H1 (cell line): ENCODE data around the gene ADGRG1. TPM values are rescaled to one million over a fixed set of nuclear protein-coding genes. Genes with fewer than 3 reads are reported as not detected.

Experiments
- CTCF ChIA-PET: fragments of 300-600 bp; sonication (Branson Sonifier 250); formaldehyde crosslinking; loops from one replicate; lab custom pipeline; 2021; ENCODE audit not compliant: partially characterized antibody; lab: Charles Lee
- POLR2A ChIA-PET: fragments of 300-600 bp; sonication (Branson Sonifier 250); formaldehyde crosslinking; loops from one replicate; lab custom pipeline; 2021; ENCODE audit warnings: inconsistent platforms; ENCODE audit not compliant: partially characterized antibody; lab: Charles Lee
- DNase-seq, 2 experiments: peaks; one replicate each; pipeline versions ENCODE4 v3.0.0 to v3.0.0-alpha.2; 2010 to 2022; ENCODE audit warnings: low spot score in 2 of 2, low read depth in 1 of 2, mixed read lengths in 1 of 2
- FAIRE-seq: peaks from 2 replicates; lab custom pipeline; 2011; peaks lifted over from hg19 to GRCh38; lab: Jason Lieb, UNC
- H2AFZ ChIP-seq: 2 replicates; pipeline ENCODE4 v1.8.1; 2012; ENCODE audit warnings: low read length, inconsistent platforms
- H2AK5ac ChIP-seq: 2 replicates; pipeline ENCODE4 v1.6.1; 2013; ENCODE audit warnings: low read depth, low read length
- H2BK120ac ChIP-seq: replicated peaks from 2 replicates; pipeline ENCODE3; 2013; ENCODE audit warnings: low read depth, low read length, inconsistent platforms
- H2BK12ac ChIP-seq: 2 replicates; pipeline ENCODE4 v1.6.1; 2013; ENCODE audit warnings: low read depth, low read length
- H2BK15ac ChIP-seq: 2 replicates; pipeline ENCODE4 v1.6.1; 2013; ENCODE audit warnings: low read length
- H2BK20ac ChIP-seq: 2 replicates; pipeline ENCODE4 v1.6.1; 2013; ENCODE audit warnings: low read length
- H2BK5ac ChIP-seq: 2 replicates; pipeline ENCODE4 v1.6.1; 2013; ENCODE audit warnings: low read depth, low read length
- H3K14ac ChIP-seq: 2 replicates; pipeline ENCODE4 v1.6.1; 2013; ENCODE audit warnings: inconsistent platforms; ENCODE audit not compliant: insufficient read length
- H3K18ac ChIP-seq: 2 replicates; pipeline ENCODE4 v1.6.1; 2013; ENCODE audit warnings: low read length; ENCODE audit errors: extremely low read depth
- H3K23ac ChIP-seq: 2 replicates; pipeline ENCODE4 v1.6.1; 2013; ENCODE audit warnings: inconsistent platforms; ENCODE audit not compliant: insufficient read length
- H3K23me2 ChIP-seq: 2 replicates; pipeline ENCODE4 v1.6.1; 2013; ENCODE audit warnings: low read depth, low read length
- H3K27ac ChIP-seq: 2 replicates; pipeline ENCODE4 v1.6.1; 2011; ENCODE audit warnings: low read depth, low read length, inconsistent platforms
- H3K27me3 ChIP-seq, 4 experiments: replicated peaks in 1 of 4; 1 replicate in 1 of 4; 2 replicates in 3 of 4; pipeline versions ENCODE4 v1.6.1 to v1.8.1; 2011 to 2013; ENCODE audit warnings: low read length in 3 of 4, mild to moderate bottlenecking in 3 of 4, inconsistent platforms in 2 of 4, mixed read lengths in 2 of 4, moderate library complexity in 1 of 4; ENCODE audit not compliant: control insufficient read depth in 3 of 4, insufficient read depth in 3 of 4; ENCODE audit errors: extremely low read depth in 1 of 4
- H3K36me3 ChIP-seq, 4 experiments: 2 replicates each; pipeline versions ENCODE4 v1.6.1 to v1.8.1; 2011 to 2013; ENCODE audit warnings: mild to moderate bottlenecking in 4 of 4, low read length in 3 of 4, moderate library complexity in 2 of 4, control low read depth in 1 of 4, inconsistent platforms in 1 of 4; ENCODE audit not compliant: insufficient read depth in 4 of 4, control insufficient read depth in 2 of 4
- H3K4ac ChIP-seq: replicated peaks from 2 replicates; pipeline ENCODE3; 2013; ENCODE audit warnings: low read length, low read depth, mixed read lengths, inconsistent platforms; ENCODE audit not compliant: insufficient read length
- H3K4me1 ChIP-seq, 4 experiments: replicated peaks in 1 of 4; 1 replicate in 1 of 4; 2 replicates in 3 of 4; pipeline versions ENCODE4 v1.6.1 to v1.8.1; 2011 to 2013; ENCODE audit warnings: low read length in 3 of 4, inconsistent platforms in 2 of 4, mixed read lengths in 1 of 4; ENCODE audit not compliant: insufficient read depth in 4 of 4, control insufficient read depth in 3 of 4
- H3K4me2 ChIP-seq, 2 experiments: 2 replicates each; pipeline versions ENCODE4 v1.6.1 to v1.8.1; 2011 to 2013; ENCODE audit warnings: low read depth in 2 of 2, low read length in 2 of 2, control low read depth in 1 of 2, inconsistent platforms in 1 of 2, mild to moderate bottlenecking in 1 of 2; ENCODE audit not compliant: insufficient read depth in 1 of 2
- H3K4me3 ChIP-seq, 4 experiments: fragments of 200-600, 300-600 bp in 1 of 4; sonication (generic), shearing (Covaris generic), sonication (Bioruptor Twin) in 1 of 4; 2 replicates each; pipeline versions ENCODE4 v1.5.1 to v1.8.1; 2011 to 2016; ENCODE audit warnings: low read length in 4 of 4, low read depth in 3 of 4, control low read depth in 2 of 4, inconsistent platforms in 2 of 4, mild to moderate bottlenecking in 2 of 4, mixed read lengths in 1 of 4, moderate library complexity in 1 of 4; ENCODE audit not compliant: insufficient read depth in 2 of 4; ENCODE audit errors: extremely low read depth in 1 of 4
- H3K56ac ChIP-seq: replicated peaks from 2 replicates; pipeline ENCODE3; 2013; ENCODE audit warnings: low read depth, mild to moderate bottlenecking, mixed read lengths, low read length, inconsistent platforms; ENCODE audit not compliant: insufficient read length
- H3K79me1 ChIP-seq: 2 replicates; pipeline ENCODE4 v1.6.1; 2013; ENCODE audit warnings: low read depth, low read length, control low read depth
- H3K79me2 ChIP-seq, 2 experiments: 2 replicates each; pipeline versions ENCODE4 v1.6.1 to v1.8.1; 2012 to 2013; ENCODE audit warnings: low read length in 2 of 2, mild to moderate bottlenecking in 2 of 2, inconsistent platforms in 1 of 2; ENCODE audit not compliant: insufficient read depth in 2 of 2, control insufficient read depth in 1 of 2
- H3K9ac ChIP-seq, 4 experiments: replicated peaks in 1 of 4; 1 replicate in 1 of 4; 2 replicates in 3 of 4; pipeline versions ENCODE4 v1.6.1 to v1.8.1; 2011 to 2013; ENCODE audit warnings: low read depth in 3 of 4, low read length in 3 of 4, control low read depth in 2 of 4, mild to moderate bottlenecking in 2 of 4, moderate library complexity in 2 of 4, inconsistent platforms in 1 of 4; ENCODE audit errors: extremely low read depth in 1 of 4
- H3K9me3 ChIP-seq, 2 experiments: 2 replicates each; pipeline versions ENCODE4 v1.6.1 to v1.8.1; 2012 to 2013; ENCODE audit warnings: mild to moderate bottlenecking in 2 of 2, moderate library complexity in 2 of 2, control low read depth in 1 of 2, inconsistent platforms in 1 of 2, low read depth in 1 of 2, low read length in 1 of 2, mixed read lengths in 1 of 2; ENCODE audit not compliant: insufficient read depth in 2 of 2
- H4K20me1 ChIP-seq, 2 experiments: replicated peaks in 1 of 2; 2 replicates each; pipeline versions ENCODE3 to v1.8.1; 2011 to 2013; ENCODE audit warnings: inconsistent platforms in 2 of 2, low read length in 2 of 2, mild to moderate bottlenecking in 1 of 2; ENCODE audit not compliant: insufficient read depth in 2 of 2, control insufficient read depth in 1 of 2
- H4K5ac ChIP-seq: 2 replicates; pipeline ENCODE4 v1.6.1; 2013; ENCODE audit warnings: low read length, low read depth, mixed read lengths, inconsistent platforms; ENCODE audit not compliant: insufficient read length
- H4K8ac ChIP-seq: 2 replicates; pipeline ENCODE4 v1.8.0; 2013; ENCODE audit warnings: mild to moderate bottlenecking, moderate library complexity, low read length, inconsistent platforms; ENCODE audit not compliant: insufficient read depth; ENCODE audit errors: extremely low read depth
- H4K91ac ChIP-seq: replicated peaks from 2 replicates; pipeline ENCODE3; 2013; ENCODE audit warnings: low read length, mixed read lengths, inconsistent platforms; ENCODE audit not compliant: insufficient read length
- CHD2 ChIP-seq: IDR thresholded peaks from 2 replicates; pipeline ENCODE4 v1.6.1; 2012; ENCODE audit warnings: low read length, improper control_type of control experiment
- CTBP2 ChIP-seq: IDR thresholded peaks from 2 replicates; pipeline ENCODE4 v1.7.0; 2011; ENCODE audit warnings: borderline replicate concordance, mild to moderate bottlenecking, moderate library complexity, mixed read lengths, low read length; ENCODE audit not compliant: insufficient read depth, insufficient read length
- FOSL1 ChIP-seq: IDR thresholded peaks from 2 replicates; pipeline ENCODE4 v1.6.1; 2011; ENCODE audit warnings: mild to moderate bottlenecking, low read depth, low read length, moderate library complexity; ENCODE audit not compliant: insufficient read depth
- JUND ChIP-seq: IDR thresholded peaks from 2 replicates; pipeline ENCODE4 v1.6.1; 2011; ENCODE audit warnings: mild to moderate bottlenecking, improper control_type of control experiment, low read length
- PHF8 ChIP-seq: fragments of 200-600 bp; sonication (generic); conservative IDR thresholded peaks from 2 replicates; pipeline ENCODE4 v1.7.1; 2012; ENCODE audit warnings: low read depth, mild to moderate bottlenecking, inconsistent platforms, low read length, moderate library complexity
- TEAD4 ChIP-seq: IDR thresholded peaks from 2 replicates; pipeline ENCODE4 v1.6.1; 2012; ENCODE audit warnings: low read depth, low read length, inconsistent platforms, mixed read lengths
- USF2 ChIP-seq: IDR thresholded peaks from 2 replicates; pipeline ENCODE4 v1.6.1; 2011; ENCODE audit warnings: low read length, improper control_type of control experiment
- YY1 ChIP-seq: IDR thresholded peaks from 2 replicates; pipeline ENCODE4 v1.6.1; 2011; ENCODE audit warnings: low read depth, mild to moderate bottlenecking, low read length
- WGBS, 2 experiments: shearing (Covaris generic) in 1 of 2; methylation state at CpG; one replicate each; pipeline versions ENCODE4 v1.1.6 to v1.1.7; 2013 to 2015; ENCODE audit warnings: low lambda C conversion rate in 2 of 2, mixed read lengths in 2 of 2, inconsistent platforms in 1 of 2, low coverage in 1 of 2, missing lambda C conversion rate in 1 of 2; ENCODE audit not compliant: insufficient replicate concordance in 2 of 2, insufficient coverage in 1 of 2, insufficient read length in 1 of 2; ENCODE audit errors: extremely low coverage in 1 of 2, missing lambda C conversion rate in 1 of 2; 5-methylcytosine and 5-hydroxymethylcytosine counted together
- polyA plus RNA-seq, 7 experiments: library from polyadenylated mRNA; depleted of rRNA in 3 of 7; stranded (reverse) in 5 of 7; unstranded in 2 of 7; fragments of >200 nt in 5 of 7; fragments of 200-250 nt in 2 of 7; gene quantifications; 1 replicate in 5 of 7; 2 replicates in 1 of 7; 4 replicates in 1 of 7; pipeline versions ENCODE4 v1.2.1 to v1.2.3, GENCODE V29; 2011 to 2013; ENCODE audit warnings: missing spikeins in 2 of 7, mixed read lengths in 2 of 7
- total RNA-seq: library from RNA; stranded (reverse); fragmentation: NEBNext Ultra II Directional; extraction: Animal tissue kit (Norgen Biotek cat#: 25700); gene quantifications from 2 replicates; pipeline ENCODE4 v1.2.1, GENCODE V29; 2021

The ADGRG1 gene
- total and polyA plus RNA-seq, 2 of the 8 experiments (the other 6 are each of a cell fraction or from before 2014, with no cell fraction given) = 1.3 to 2.6 TPM

- no peak overlapping the region for H3K18ac ChIP-seq
- CTCF ChIA-PET = interaction anchor here (0.9 to 2.8 kb wide), 5 partner anchors 9 to 64 kb away, joined by 3 to 12 read pairs (median 4); partner anchors contain the start of gene ADGRG3
- POLR2A ChIA-PET = interaction anchor here (1.4 kb wide), 1 partner anchor 98 kb away, joined by 3 read pairs; no protein-coding TSS in a partner anchor
- H3K4ac ChIP-seq = no peak overlapping the region
- peaks cover 0 to under 1% (median 0%) of the 10 kb centered on the region in 4 experiments; a peak in 1 of 7 replicates for H3K4me1 ChIP-seq
- no peak overlapping the region for H2BK15ac ChIP-seq
- H3K79me2 ChIP-seq = no peaks in the 10 kb centered on the region
- H4K5ac ChIP-seq = no peak overlapping the region
- H3K9me3 ChIP-seq = no peaks in the 10 kb centered on the region
- H2BK20ac ChIP-seq = no peak overlapping the region
- H3K79me1 ChIP-seq = no peaks in the 10 kb centered on the region
- DNase-seq = no peak
- H3K27ac ChIP-seq = no peak overlapping the region
- TF ChIP-seq YY1 (no peak), CTBP2 (no peak), CHD2 (no peak), PHF8 (no peak), FOSL1 (no peak), USF2 (no peak), TEAD4 (no peak), JUND (no peak)
- H3K23me2 ChIP-seq = no peaks in the 10 kb centered on the region
- H3K4me3 ChIP-seq = no peak overlapping the region
- no peak overlapping the region for H3K56ac ChIP-seq
- H3K27me3 ChIP-seq = no peaks in the 10 kb centered on the region
- no peak overlapping the region for H3K14ac ChIP-seq
- no peak overlapping the region for H3K23ac ChIP-seq
- H2AFZ ChIP-seq = no peak overlapping the region
- no peak overlapping the region for H4K91ac ChIP-seq
- H2BK12ac ChIP-seq = no peak overlapping the region
- no peak overlapping the region for H2AK5ac ChIP-seq
- H3K36me3 ChIP-seq = no peaks in the 10 kb centered on the region
- no peak overlapping the region for H2BK120ac ChIP-seq
- no peak overlapping the region for H3K9ac ChIP-seq
- H2BK5ac ChIP-seq = no peak overlapping the region; the same call in 1 of the 2 replicates
- WGBS, 2 experiments = 86% methylated on average over 18 of the region's 19 CpGs; no CpG with 5 or more reads in 1 of the 2 experiments
- no peak for FAIRE-seq
- H4K20me1 ChIP-seq = no peaks in the 10 kb centered on the region
- no peak overlapping the region for H3K4me2 ChIP-seq
- H4K8ac ChIP-seq = no peak overlapping the region
Measured at GRCh38 chr16:57658878-57659674, 30.6 kb downstream of the ADGRG1 start.
